MCF 10A (cell line): ENCODE results near the gene NUDT22. TPM values are rescaled to one million over a fixed set of nuclear protein-coding genes. Genes with fewer than 3 reads are reported as not detected.

ENCODE experiments used
- BruUV-seq: library from RNA; stranded (reverse); fragments of 400-500 nt; replicated peaks from 2 replicates; lab custom pipeline; 2021; lab: Mats Ljungman, UMichigan
- CTCF ChIA-PET: fragments of 300-600 bp; sonication (Branson Sonifier 250); formaldehyde crosslinking; extraction: SDS; loops from one replicate; lab custom pipeline; 2021; ENCODE audit warnings: antibody characterized with exemption, inconsistent platforms; lab: Yijun Ruan, JAX
- POLR2A ChIA-PET: fragments of 300-600, 350-650 bp; sonication (Branson Sonifier 250); formaldehyde crosslinking; extraction: SDS; loops from one replicate; lab custom pipeline; 2020; ENCODE audit warnings: antibody characterized with exemption, inconsistent platforms; lab: Yijun Ruan, JAX
- DNase-seq: peaks from one replicate; pipeline ENCODE4 v3.0.0-alpha.2; 2018; ENCODE audit not compliant: unreplicated experiment
- H3K27ac Mint-ChIP-seq: one replicate; pipeline ENCODE4 v1.8.0; 2022; ENCODE audit warnings: mild to moderate bottlenecking, low read depth, mixed read lengths; ENCODE audit not compliant: unreplicated experiment
- H3K27me3 Mint-ChIP-seq: one replicate; pipeline ENCODE4 v1.8.0; 2022; ENCODE audit warnings: mixed read lengths; ENCODE audit not compliant: insufficient read depth, unreplicated experiment
- H3K36me3 Mint-ChIP-seq: one replicate; pipeline ENCODE4 v1.8.0; 2022; ENCODE audit warnings: mild to moderate bottlenecking, moderate library complexity, mixed read lengths; ENCODE audit not compliant: insufficient read depth, unreplicated experiment
- H3K4me1 Mint-ChIP-seq: one replicate; pipeline ENCODE4 v1.8.0; 2022; ENCODE audit warnings: mixed read lengths; ENCODE audit not compliant: insufficient read depth, unreplicated experiment
- H3K4me3 Mint-ChIP-seq: one replicate; pipeline ENCODE4 v1.8.0; 2022; ENCODE audit warnings: mild to moderate bottlenecking, moderate library complexity, mixed read lengths; ENCODE audit not compliant: unreplicated experiment
- H3K9me3 Mint-ChIP-seq: one replicate; pipeline ENCODE4 v1.8.0; 2022; ENCODE audit warnings: mixed read lengths; ENCODE audit not compliant: unreplicated experiment
- CTCF ChIP-seq: fragments of 200-600 bp; IDR thresholded peaks from one replicate; pipeline ENCODE4 v1.8.0; 2022; ENCODE audit warnings: antibody characterized with exemption, mild to moderate bottlenecking; ENCODE audit not compliant: unreplicated experiment
- intact Hi-C: fragments of 100-400 bp; cut with micrococcal nuclease; formaldehyde crosslinking; loops from 2 replicates; pipeline ENCODE4 v1.14.1; 2022
- total RNA-seq: library from RNA; stranded (reverse); gene quantifications from 2 replicates; pipeline ENCODE4 v1.2.3, GENCODE V29; 2022

Gene NUDT22
- total RNA-seq, 1 experiment from 2014 or later = 51.0 TPM

GRCh38 chr11:64268025-64268892, 42.2 kb downstream of the NUDT22 start:
- H3K4me1 Mint-ChIP-seq = peaks cover 23% of the 10 kb centered on the region
- no peaks in the 10 kb centered on the region for H3K9me3 Mint-ChIP-seq
- intact Hi-C loops = no loop called here
- POLR2A ChIA-PET = interaction anchor here (0.8 to 7.6 kb wide), 22 partner anchors 9 to 87 kb away, joined by 3 to 125 read pairs (median 8); partner anchors contain the start of genes BAD, CATSPERZ, ESRRA and FKBP2
- peaks cover 48% of the 10 kb centered on the region for H3K36me3 Mint-ChIP-seq
- no peaks in the 10 kb centered on the region for H3K27me3 Mint-ChIP-seq
- BruUV-seq = no TSS peak
- TF ChIP-seq CTCF = no peak
- peak; percentile 73 for DNase-seq
- H3K27ac Mint-ChIP-seq = peak overlapping the region; percentile 96
- CTCF ChIA-PET = interaction anchor here (0.6 to 6.4 kb wide), 8 partner anchors 13 to 1462 kb away, joined by 3 to 70 read pairs (median 4); partner anchors contain the start of gene PLCB3
- peak overlapping the region; percentile 96 for H3K4me3 Mint-ChIP-seq

DNA sequence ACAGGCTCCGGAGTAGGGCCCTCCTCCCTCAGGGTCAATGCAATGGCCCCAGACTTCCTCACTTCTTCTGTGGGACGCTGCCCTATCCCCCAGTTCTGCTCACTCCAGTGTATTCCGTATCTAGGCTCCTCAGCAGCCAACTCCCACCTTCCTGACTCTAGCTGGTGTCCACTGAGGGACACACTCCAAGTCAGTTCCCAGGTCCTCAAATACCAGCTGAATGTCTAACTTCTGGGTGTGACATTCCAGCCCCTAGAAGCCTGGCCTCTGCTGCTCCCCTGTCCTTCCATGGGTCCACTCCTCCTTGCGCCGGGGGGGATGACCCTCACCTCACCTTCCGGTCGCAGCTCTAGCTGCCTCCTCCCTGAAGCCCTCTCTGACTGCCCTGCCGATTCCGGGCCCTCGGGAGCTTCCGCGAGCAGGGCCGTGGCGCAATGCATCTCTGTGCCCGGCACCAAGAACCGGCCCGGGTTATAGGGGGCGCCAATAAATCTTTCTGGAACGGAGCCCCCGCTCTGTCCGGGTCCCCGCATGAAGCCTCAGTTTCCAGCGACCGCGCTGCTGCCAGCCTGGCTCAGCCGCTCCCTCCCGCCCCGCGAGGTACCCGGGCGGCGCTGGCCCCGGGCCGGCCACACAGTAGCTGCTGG, 42.9 kb downstream of the NUDT22 start:
- TF ChIP-seq CTCF = no peak
- Mint-ChIP-seq H3K27ac (peak overlapping the region; percentile 96), H3K36me3 (peaks cover 52% of the 10 kb centered on the region), H3K4me1 (peaks cover 23% of the 10 kb centered on the region), H3K9me3 (no peaks in the 10 kb centered on the region), H3K27me3 (no peaks in the 10 kb centered on the region), H3K4me3 (peak overlapping the region; percentile 96)
- no TSS peak for BruUV-seq
- ChIA-PET CTCF (interaction anchor here (0.7 to 6.4 kb wide), 5 partner anchors 18 to 1534 kb away, joined by 3 to 70 read pairs (median 8); partner anchors contain the start of gene PLCB3), POLR2A (interaction anchor here (0.8 to 7.6 kb wide), 24 partner anchors 8 to 510 kb away, joined by 3 to 125 read pairs (median 7); partner anchors contain the start of genes BAD, CATSPERZ, ESRRA and FKBP2)
- DNase-seq = peak; percentile 55
- intact Hi-C loops = loop anchor here (1.0 kb wide), 1 partner anchor 18 kb away; the partner anchor contains the start of gene PLCB3

DNA sequence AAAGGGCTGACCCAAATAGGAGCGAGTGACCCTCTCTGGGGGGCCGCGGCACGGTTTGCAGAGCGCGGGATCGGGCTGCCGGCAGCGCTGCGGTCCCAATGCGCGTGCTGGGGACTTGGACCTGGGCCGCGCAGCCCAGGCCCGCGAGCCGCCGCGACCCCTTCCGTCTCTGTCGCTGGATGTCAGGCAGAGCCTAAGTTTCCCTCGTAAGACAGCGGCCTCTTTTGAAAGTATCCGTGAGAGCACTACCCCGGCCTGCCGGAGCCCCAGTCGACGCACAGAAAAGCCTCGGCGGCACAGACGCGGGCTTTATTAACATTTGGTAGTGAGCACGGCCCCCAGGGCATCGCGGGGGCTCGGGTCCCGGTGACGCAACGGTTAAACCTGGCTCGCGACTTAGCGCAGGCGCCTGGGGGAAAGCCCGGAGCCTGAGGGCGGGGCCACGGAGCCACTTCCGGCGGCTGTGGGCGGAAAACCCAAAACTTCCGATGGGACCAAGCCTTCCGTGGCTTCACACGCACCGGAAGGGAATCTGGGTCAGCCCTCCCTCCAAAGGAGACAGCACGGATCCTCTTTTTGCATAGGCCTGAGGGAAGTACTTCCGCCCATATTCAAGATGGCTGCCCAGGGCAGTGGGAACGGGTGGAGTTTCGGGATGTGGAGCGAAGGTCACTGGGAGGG, 43.6 kb downstream of the NUDT22 start:
- peak; percentile 100 for DNase-seq
- ChIA-PET POLR2A (interaction anchor here (0.6 to 7.6 kb wide), 31 partner anchors 7 to 1582 kb away, joined by 3 to 125 read pairs (median 6); partner anchors contain the start of genes BAD, CATSPERZ, ESRRA and FKBP2), CTCF (interaction anchor here (0.6 to 6.4 kb wide), 8 partner anchors 14 to 1535 kb away, joined by 3 to 70 read pairs (median 4); partner anchors contain the start of gene PLCB3)
- intact Hi-C loops = loop anchor here (1.0 kb wide), 2 partner anchors 18 to 35 kb away; partner anchors contain the start of gene PLCB3
- Mint-ChIP-seq H3K4me1 (peaks cover 23% of the 10 kb centered on the region), H3K4me3 (peak overlapping the region; percentile 96), H3K27ac (peak overlapping the region; percentile 96), H3K27me3 (no peaks in the 10 kb centered on the region), H3K36me3 (peaks cover 49% of the 10 kb centered on the region), H3K9me3 (no peaks in the 10 kb centered on the region)
- TSS peak; percentile 52 for BruUV-seq
- TF ChIP-seq CTCF = peak; percentile 1
